HG03039 (cell line): Measurements from ENCODE around the gene DEGS1.

ENCODE experiments used
- ATAC-seq: cut with Tn5 transposase; IDR thresholded peaks from one replicate; pipeline ENCODE4 v1.9.1; 2021; ENCODE audit warnings: mild to moderate bottlenecking, moderate library complexity; ENCODE audit not compliant: unreplicated experiment

The DEGS1 gene

DNA sequence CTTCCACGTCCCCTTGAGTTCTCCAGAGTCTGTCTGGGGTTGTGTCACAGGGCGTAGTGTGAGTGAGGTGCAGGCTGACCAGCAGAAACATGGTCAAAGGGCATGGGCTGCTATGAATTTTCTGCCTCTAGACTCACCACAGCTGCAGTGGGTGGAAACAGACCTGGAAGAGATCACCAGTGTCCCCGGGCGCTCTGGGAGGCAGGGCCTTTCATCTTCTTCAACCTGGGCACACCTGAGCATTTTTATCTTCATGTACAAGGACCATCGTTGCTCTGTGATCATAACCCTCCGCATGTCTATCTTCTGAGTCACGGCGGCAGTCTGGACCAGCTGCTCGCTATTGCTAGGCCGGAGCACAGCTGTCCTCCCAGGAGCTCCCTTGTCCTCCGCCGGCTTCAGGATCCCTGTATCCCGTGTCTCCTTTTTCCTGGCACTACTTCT, 29.6 kb downstream of the DEGS1 start:
- no peak for ATAC-seq

DNA sequence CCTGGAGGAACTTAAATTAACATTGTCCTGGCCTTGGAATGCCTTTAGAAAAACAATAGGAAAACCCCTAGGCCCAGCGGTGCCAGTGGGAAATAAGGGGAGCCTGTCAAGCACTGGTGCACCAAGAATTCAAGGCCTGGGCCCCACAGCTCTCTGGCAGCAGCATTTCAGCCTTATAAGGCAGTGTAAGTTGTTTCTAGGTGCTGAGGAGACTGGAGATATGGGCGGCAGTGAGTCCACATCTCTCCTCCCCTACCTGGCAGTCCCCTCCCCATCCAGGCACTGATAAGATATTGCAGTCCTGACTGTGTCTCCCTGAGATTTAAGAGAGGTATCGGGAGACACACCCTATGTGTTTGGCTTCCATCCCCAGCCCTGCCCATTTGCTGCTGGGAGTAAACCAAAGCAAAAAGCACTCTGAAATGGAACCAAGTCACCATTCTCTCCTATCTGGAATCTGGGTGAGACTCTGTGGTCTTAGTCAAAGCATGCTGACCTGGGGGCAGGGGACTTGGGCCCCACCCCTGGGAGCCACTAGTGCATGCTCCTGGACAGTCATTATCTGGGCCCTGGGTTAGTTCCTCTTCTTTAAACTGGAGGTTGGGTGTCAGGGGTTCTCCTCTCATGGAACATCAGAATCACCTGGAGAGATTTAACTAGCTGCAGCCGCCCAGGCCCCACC, 30.5 kb downstream of the DEGS1 start:
- no peak for ATAC-seq

DNA sequence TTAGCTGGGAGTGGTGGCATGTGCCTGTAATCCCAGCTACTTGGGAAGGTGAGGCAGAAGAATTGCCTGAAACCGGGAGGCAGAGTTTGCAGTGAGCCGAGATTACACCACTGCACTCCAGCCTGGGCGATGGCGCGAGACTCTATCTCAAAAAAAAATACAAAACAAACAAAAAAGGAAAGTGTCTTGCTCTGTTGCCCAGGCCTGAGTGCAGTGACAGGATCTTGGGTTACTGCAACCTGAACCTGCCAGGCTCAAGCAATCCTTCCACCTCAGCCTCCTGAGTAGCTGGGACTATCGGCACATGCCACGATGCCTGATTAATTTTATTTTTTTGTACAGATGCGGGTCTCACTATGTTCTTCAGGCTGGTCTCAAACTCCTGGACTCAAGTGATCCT, 33.3 kb downstream of the DEGS1 start:
- ATAC-seq = no peak

DNA sequence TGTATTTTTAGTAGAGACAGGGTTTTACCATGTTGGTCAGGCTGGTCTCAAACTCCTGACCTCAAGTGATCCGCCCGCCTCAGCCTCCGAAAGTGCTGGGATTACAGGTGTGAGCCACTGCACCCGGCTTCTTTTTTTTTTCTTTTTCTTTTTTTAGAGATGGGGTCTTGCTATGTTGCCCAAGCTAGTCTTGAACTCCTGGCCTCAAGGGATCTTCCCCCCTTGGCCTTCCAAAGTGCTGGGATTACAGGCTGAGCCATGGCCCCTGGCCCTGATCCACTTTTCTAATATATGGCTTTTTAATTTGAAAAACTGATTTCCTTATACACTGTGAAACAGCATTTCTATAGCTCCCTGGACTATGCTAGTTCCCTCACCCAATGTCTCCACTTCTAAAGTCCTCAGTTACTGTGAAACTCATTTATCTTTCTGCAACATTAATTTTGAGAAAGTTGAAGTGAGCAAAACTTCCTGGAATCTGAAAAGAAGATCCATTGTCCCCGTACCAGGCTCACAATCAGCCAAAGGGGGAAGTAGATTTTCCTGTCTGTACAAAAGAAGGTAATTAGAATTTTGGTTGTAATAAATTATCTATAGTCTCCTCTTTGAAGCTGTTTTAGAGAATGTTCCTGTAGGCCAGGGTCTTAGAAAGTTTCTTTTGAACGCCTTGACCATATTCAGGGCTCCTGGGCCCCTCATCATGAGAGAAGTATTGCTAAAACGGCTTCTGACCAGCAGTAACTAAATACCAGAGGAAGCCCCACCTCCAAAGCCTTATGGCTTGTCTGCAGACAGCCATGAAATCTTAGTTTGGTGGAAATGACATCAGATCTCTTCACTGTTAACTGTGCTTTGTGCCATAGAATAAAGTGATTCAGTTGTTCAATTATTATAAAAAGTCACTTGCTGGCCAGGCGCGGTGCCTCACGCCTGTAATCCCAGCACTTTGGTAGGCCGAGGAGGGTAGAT, 34.9 kb downstream of the DEGS1 start:
- no peak for ATAC-seq

DNA sequence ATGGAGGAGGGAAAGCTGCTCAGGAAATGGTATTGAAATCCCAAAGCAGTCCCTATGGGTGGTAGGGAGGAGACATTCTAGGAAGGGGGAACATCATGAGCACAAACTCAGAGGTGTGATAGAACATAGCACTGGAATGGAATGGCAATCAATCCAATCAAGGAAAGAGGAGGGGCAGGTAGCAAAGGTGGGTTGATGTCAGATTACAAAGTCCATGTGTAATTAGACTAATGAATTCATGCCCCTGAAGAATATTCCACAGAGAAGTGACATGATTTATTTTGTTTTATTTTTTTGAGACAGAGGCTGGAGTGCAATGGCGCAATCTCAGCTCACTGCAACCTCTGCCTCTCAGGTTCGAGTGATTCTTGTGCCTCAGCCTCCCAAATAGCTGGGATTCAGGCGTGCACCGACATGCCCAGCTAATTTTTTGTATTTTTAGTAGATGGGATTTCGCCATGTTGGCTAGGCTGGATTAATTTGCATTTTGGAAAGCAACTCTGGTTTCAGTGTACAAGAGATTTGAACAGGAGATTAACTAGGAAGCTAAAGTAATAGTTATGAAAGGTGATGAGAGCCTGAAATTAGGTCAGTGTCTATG, 36.1 kb downstream of the DEGS1 start:
- no peak for ATAC-seq

GRCh38 chr1:224219612-224220059, 36.6 kb downstream of the DEGS1 start:
- no peak for ATAC-seq

DNA sequence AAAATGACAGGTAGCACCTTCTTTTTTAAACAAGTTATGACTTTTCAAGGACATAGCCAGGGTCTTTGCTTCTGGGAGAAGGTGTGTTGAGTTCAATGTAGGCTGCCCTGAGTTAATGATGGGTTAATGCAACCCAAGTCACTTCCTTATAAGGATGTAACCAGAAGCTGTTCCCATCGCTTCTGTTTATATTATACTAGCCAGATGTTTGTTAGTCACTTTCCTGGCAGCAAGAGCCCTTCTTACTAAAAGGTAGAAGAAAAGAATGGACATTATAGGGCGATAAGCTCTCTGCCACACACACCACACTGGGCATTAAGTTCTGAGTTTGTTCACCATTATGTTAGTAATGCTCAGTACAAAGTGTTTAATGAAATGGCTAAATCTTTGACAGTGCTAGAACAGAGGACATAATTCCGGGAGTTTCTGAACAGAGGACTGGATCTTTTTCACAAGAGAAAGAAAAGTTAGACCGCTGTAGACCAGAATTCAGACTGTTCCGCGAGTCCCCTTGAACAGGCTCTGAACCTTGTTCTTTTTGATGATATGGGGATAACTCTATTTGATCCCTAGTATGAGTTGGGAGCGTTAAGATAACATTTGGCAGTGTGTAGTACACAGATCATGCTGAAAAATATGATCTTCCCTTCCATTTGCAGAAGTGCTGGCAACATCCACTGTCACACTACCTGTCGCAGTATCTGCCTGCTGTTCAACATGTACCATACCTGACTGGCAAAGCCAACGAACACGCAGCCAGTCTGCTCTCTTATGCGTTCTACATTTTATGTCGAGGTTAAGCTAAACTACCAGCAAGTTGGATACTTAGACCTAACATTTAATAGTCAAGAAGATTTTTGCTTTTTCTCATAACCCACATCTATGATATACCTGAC, 41.0 kb downstream of the DEGS1 start:
- ATAC-seq = no peak

DNA sequence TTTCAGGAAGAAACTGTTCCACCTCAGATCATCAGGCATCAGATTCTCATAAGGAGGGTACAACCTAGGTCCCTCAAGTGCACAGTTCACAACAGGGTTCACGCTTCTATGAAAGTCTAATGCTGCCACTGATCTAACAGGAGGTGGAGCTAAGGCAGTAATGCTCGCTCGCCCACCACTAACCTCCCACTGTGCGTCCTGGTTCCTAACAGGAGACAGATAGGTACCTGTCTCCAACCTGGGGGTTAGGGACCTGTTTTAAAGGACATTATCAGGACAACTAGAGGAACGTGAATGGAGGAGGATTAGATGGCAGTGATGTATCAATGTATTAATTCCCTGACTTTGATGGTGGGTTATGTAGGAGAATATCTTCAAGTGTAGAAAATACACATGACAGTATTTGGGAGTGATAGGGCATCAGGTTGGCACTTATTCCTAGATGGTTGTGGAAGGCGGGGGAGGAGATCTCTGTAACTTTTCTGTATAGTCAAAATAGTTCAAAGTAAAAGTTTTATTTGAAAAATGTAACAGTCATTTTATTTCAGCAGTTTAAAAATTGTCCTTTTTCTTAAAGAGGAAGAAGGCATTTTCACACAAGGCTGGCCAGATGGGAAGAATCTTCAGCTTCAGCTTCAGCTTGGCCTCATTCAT, 43.9 kb downstream of the DEGS1 start:
- no peak for ATAC-seq

- no peak for ATAC-seq
Measured at GRCh38 chr1:224234017-224234416, 51.0 kb downstream of the DEGS1 start.

GRCh38 chr1:224235813-224236493, 52.9 kb downstream of the DEGS1 start:
- ATAC-seq = no peak

- no peak for ATAC-seq
Measured at GRCh38 chr1:224237119-224237881, 54.3 kb downstream of the DEGS1 start.

DNA sequence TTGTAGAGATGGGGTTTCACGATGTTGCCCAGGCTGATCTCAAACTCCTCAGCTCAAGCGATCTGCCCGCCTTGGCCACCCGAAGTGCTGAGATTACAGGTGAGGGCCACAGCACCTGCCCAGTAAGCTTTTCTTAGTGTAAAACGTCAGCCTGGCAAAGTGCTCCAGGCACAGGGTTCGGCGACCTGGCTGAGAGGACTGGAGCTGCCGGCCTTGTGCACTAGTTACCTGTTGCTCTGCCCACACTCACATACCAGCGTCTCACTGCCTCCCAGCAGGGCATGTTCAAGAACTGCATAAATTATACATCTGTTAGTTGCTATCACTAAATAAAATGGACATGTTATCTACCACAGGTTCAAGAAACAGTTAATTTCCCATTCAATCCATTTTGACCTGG, 55.2 kb downstream of the DEGS1 start:
- no peak for ATAC-seq

DNA sequence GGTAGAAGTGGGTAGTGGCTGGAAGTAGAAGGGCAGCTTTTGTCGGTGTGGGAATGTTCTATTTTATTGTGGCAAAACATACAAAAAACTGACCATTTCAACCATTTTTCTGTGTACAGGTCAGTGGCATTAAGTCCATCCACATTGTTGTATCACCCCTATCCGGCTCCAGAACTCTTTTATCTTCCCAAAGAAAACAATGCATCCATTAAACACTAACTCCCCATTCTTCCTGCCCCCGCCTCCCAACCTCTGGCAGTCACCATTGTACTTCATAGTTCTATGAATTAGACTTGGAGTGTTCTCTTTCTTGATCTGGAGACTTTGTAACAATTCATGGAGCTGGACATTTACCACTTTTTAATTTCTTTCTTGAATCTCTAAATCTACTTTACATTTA, 55.7 kb downstream of the DEGS1 start:
- no peak for ATAC-seq
